Measurements from ENCODE around the gene JMJD1C. TPM values are rescaled to one million over a fixed set of nuclear protein-coding genes. Genes with fewer than 3 reads are reported as not detected.

Gene JMJD1C
- total RNA-seq, 2 donors from 2014 or later, result 39.2 to 50.7 TPM

- H3K27me3 Mint-ChIP-seq, result no peaks in the 10 kb centered on the region
- peaks cover 21 to 28% of the 10 kb centered on the region in 2 donors for H3K4me1 Mint-ChIP-seq (ENCODE audit: low read depth in 2 of 2)
- H3K27ac Mint-ChIP-seq, result peak overlapping the region; percentile 98
- no peaks in the 10 kb centered on the region for H3K9me3 Mint-ChIP-seq
- peak in 1 of 2 donors; percentile 52 for ATAC-seq
- H3K36me3 Mint-ChIP-seq, result peaks cover 8% of the 10 kb centered on the region
- peak overlapping the region; percentile 95 for H3K4me3 Mint-ChIP-seq
- no peak for DNase-seq (ENCODE audit: low spot score)
Observed at GRCh38 chr10:63265222-63265617, 200.6 kb downstream of the JMJD1C start.

- Mint-ChIP-seq H3K4me3 (peak overlapping the region; percentile 95), H3K27me3 (no peaks in the 10 kb centered on the region), H3K9me3 (no peaks in the 10 kb centered on the region), H3K27ac (peak overlapping the region; percentile 98), H3K4me1 (ENCODE audit: low read depth in 2 of 2) (peaks cover 23 to 30% of the 10 kb centered on the region in 2 donors), H3K36me3 (peaks cover 8% of the 10 kb centered on the region)
- DNase-seq (ENCODE audit: low spot score) (no peak), ATAC-seq (no peak)
Observed at GRCh38 chr10:63264617-63265221, 201.1 kb downstream of the JMJD1C start.

- no peak for ATAC-seq
- no peaks in the 10 kb centered on the region for H3K9me3 Mint-ChIP-seq
- no peaks in the 10 kb centered on the region for H3K27me3 Mint-ChIP-seq
- peaks cover 12% of the 10 kb centered on the region for H3K36me3 Mint-ChIP-seq
- H3K4me3 Mint-ChIP-seq, result peak overlapping the region; percentile 30
- H3K27ac Mint-ChIP-seq, result peak overlapping the region in 1 of 2 donors; percentile 19
- no peak for DNase-seq (ENCODE audit: low spot score)
- peaks cover 30 to 49% of the 10 kb centered on the region in 2 donors for H3K4me1 Mint-ChIP-seq (ENCODE audit: low read depth in 2 of 2)
Observed at GRCh38 chr10:63262430-63263073, 203.2 kb downstream of the JMJD1C start.

DNA sequence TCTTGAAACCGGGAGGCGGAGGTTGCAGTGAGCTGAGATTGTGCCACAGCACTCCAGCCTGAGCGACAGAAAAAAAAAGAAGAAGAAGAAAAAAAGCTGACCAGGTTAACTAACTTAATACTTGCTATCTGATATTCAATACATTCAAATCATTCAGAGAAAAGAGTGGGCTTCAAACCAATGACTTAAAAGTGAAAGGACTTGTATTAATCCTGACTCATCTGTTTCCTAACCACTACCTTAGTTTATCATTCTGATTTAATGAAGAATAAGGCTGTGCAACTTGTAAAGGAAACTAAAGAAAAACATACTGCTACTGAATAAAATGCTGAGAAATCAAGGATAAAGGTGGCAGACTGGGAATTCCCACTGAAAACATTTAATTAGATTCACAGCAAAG is 204.3 kb downstream of the JMJD1C start:
- Mint-ChIP-seq H3K27ac (no peak overlapping the region), H3K4me1 (ENCODE audit: low read depth in 2 of 2) (peaks cover 32 to 55% of the 10 kb centered on the region in 2 donors), H3K4me3 (peak overlapping the region; percentile 21), H3K36me3 (peaks cover 12% of the 10 kb centered on the region), H3K9me3 (no peaks in the 10 kb centered on the region), H3K27me3 (no peaks in the 10 kb centered on the region)
- no peak for ATAC-seq
- DNase-seq (ENCODE audit: low spot score), result no peak

DNA sequence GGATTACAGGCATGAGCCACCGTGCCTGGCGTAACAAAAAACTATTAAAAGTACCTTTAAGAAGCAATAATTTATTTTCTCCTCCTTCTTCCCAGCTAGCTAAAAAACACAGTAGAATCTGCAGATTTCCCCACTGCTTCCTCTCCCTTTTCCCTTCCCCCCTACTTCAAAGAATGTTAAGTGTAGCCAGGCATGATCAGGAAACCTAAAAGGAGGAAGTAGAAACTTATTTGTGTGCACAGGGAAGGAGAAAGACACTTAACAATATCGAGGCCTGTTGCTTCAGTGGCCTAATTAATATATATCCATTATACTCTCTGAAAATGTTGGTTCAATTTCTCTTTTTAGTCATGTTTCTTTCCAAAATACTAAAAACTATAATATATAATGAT is 204.9 kb downstream of the JMJD1C start:
- DNase-seq (ENCODE audit: low spot score) (no peak), ATAC-seq (no peak)
- Mint-ChIP-seq H3K9me3 (no peaks in the 10 kb centered on the region), H3K4me3 (no peak overlapping the region), H3K27me3 (no peaks in the 10 kb centered on the region), H3K36me3 (peaks cover 12% of the 10 kb centered on the region), H3K27ac (no peak overlapping the region), H3K4me1 (ENCODE audit: low read depth in 2 of 2) (peaks cover 34 to 57% of the 10 kb centered on the region in 2 donors)

- peaks cover 12% of the 10 kb centered on the region for H3K36me3 Mint-ChIP-seq
- DNase-seq (ENCODE audit: low spot score) (no peak), ATAC-seq (no peak)
- no peak overlapping the region for H3K27ac Mint-ChIP-seq
- H3K4me3 Mint-ChIP-seq, result no peak overlapping the region
- no peaks in the 10 kb centered on the region for H3K27me3 Mint-ChIP-seq
- no peaks in the 10 kb centered on the region for H3K9me3 Mint-ChIP-seq
- H3K4me1 Mint-ChIP-seq (ENCODE audit: low read depth in 2 of 2), result peaks cover 32 to 55% of the 10 kb centered on the region in 2 donors
Observed at GRCh38 chr10:63260103-63260859, 205.5 kb downstream of the JMJD1C start.

GRCh38 chr10:63258920-63259678 is 206.7 kb downstream of the JMJD1C start:
- H3K9me3 Mint-ChIP-seq, result no peaks in the 10 kb centered on the region
- H3K27ac Mint-ChIP-seq, result peak overlapping the region; percentile 16 to 51
- ATAC-seq (no peak), DNase-seq (ENCODE audit: low spot score) (no peak)
- peaks cover 30 to 56% of the 10 kb centered on the region in 2 donors for H3K4me1 Mint-ChIP-seq (ENCODE audit: low read depth in 2 of 2)
- H3K4me3 Mint-ChIP-seq, result peak overlapping the region; percentile 5
- no peaks in the 10 kb centered on the region for H3K27me3 Mint-ChIP-seq
- peaks cover 12% of the 10 kb centered on the region for H3K36me3 Mint-ChIP-seq

DNA sequence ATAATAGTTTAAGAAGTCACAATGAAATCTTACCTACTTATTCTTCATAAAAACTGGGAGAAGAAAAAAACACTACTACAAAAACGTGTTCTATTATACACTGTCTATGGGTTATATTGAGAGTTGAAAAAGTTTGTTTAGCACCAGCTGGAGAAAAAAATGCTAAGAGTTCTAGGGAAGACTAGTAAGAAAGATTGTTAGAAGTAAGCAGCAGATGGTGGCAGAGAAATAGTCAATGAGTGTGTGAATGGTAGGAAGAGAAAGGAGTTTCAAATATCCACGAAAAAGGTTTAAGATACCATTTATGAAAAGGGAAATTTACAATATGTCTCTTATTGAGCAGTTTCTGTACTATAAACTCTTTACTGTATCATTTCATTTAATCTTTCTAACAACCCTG is 208.0 kb downstream of the JMJD1C start:
- no peak for ATAC-seq
- Mint-ChIP-seq H3K4me3 (no peak overlapping the region), H3K36me3 (peaks cover 16% of the 10 kb centered on the region), H3K9me3 (no peaks in the 10 kb centered on the region), H3K27ac (peak overlapping the region in 1 of 2 donors; percentile 16), H3K27me3 (no peaks in the 10 kb centered on the region), H3K4me1 (ENCODE audit: low read depth in 2 of 2) (peaks cover 33 to 57% of the 10 kb centered on the region in 2 donors)
- DNase-seq (ENCODE audit: low spot score), result no peak

GRCh38 chr10:63256009-63256773 is 209.6 kb downstream of the JMJD1C start:
- peaks cover 27 to 50% of the 10 kb centered on the region in 2 donors for H3K4me1 Mint-ChIP-seq (ENCODE audit: low read depth in 2 of 2)
- H3K4me3 Mint-ChIP-seq, result no peak overlapping the region
- peak overlapping the region in 1 of 2 donors; percentile 12 for H3K27ac Mint-ChIP-seq
- H3K27me3 Mint-ChIP-seq, result no peaks in the 10 kb centered on the region
- no peaks in the 10 kb centered on the region for H3K9me3 Mint-ChIP-seq
- ATAC-seq, result no peak
- no peak for DNase-seq (ENCODE audit: low spot score)
- H3K36me3 Mint-ChIP-seq, result peaks cover 11% of the 10 kb centered on the region

- no peak overlapping the region for H3K4me3 Mint-ChIP-seq
- peaks cover 9% of the 10 kb centered on the region for H3K36me3 Mint-ChIP-seq
- H3K27me3 Mint-ChIP-seq, result no peaks in the 10 kb centered on the region
- no peak for ATAC-seq
- no peak for DNase-seq (ENCODE audit: low spot score)
- no peaks in the 10 kb centered on the region for H3K9me3 Mint-ChIP-seq
- H3K27ac Mint-ChIP-seq, result no peak overlapping the region
- H3K4me1 Mint-ChIP-seq (ENCODE audit: low read depth in 2 of 2), result peaks cover 25 to 44% of the 10 kb centered on the region in 2 donors
Observed at GRCh38 chr10:63255316-63255715, 210.5 kb downstream of the JMJD1C start.

- Mint-ChIP-seq H3K9me3 (no peaks in the 10 kb centered on the region), H3K4me3 (no peak overlapping the region), H3K4me1 (ENCODE audit: low read depth in 2 of 2) (peaks cover 16 to 27% of the 10 kb centered on the region in 2 donors), H3K27me3 (no peaks in the 10 kb centered on the region), H3K36me3 (peaks cover 4% of the 10 kb centered on the region), H3K27ac (no peak overlapping the region)
- no peak for ATAC-seq
- no peak for DNase-seq (ENCODE audit: low spot score)
Observed at GRCh38 chr10:63253040-63253439, 212.7 kb downstream of the JMJD1C start.

- no peak overlapping the region for H3K4me3 Mint-ChIP-seq
- DNase-seq (ENCODE audit: low spot score) (no peak), ATAC-seq (no peak)
- no peaks in the 10 kb centered on the region for H3K9me3 Mint-ChIP-seq
- H3K27ac Mint-ChIP-seq, result no peak overlapping the region
- no peaks in the 10 kb centered on the region for H3K27me3 Mint-ChIP-seq
- H3K36me3 Mint-ChIP-seq, result peaks cover 4% of the 10 kb centered on the region
- H3K4me1 Mint-ChIP-seq (ENCODE audit: low read depth in 2 of 2), result peaks cover 18 to 24% of the 10 kb centered on the region in 2 donors
Observed at GRCh38 chr10:63252095-63252762, 213.5 kb downstream of the JMJD1C start.
